ENCODE measurements around the gene RAB3GAP1.
"Not testable (repeated sequence)": the region's sequence is repeated elsewhere in the genome, so short reads cannot be mapped to it uniquely, and the experiment has no call there.

RAB3GAP1 gene

DNA sequence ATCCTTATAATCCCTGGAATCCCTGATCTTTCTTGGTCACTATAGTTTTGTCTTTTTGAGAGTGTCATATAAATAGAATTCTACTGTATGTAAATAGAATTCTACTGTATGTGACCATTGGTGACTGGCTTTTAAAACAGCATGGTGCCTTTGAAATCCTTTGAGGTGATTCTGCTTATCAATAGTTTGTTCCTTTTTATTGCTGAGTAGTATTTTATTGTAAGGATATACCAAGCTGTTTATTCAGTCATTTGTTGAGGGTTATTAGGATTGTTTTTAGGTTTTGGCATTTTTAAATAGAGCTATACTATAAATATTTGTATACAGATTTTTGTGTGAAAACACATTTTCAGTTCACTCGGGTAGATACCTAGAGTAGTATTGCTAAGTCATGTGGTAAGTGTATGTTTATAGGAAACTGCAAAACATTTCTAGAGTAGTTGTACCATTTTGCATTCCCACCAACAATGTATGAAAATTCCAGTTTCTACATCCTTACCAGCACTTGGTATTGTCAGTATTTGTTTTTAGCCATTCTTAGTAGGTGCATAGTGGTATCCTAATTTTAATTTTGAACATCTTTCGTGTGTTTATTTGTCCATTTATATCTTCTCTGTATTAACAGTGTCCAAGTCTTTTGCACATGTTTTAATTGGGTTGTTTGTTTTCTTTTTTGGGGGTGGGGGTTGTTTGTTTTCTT, 45.6 kb downstream of the RAB3GAP1 start:
- H3K79me2 ChIP-seq (ENCODE audit: insufficient read depth, low read depth): no peaks in the 10 kb centered on the region
- TF ChIP-seq, protein P1, sequence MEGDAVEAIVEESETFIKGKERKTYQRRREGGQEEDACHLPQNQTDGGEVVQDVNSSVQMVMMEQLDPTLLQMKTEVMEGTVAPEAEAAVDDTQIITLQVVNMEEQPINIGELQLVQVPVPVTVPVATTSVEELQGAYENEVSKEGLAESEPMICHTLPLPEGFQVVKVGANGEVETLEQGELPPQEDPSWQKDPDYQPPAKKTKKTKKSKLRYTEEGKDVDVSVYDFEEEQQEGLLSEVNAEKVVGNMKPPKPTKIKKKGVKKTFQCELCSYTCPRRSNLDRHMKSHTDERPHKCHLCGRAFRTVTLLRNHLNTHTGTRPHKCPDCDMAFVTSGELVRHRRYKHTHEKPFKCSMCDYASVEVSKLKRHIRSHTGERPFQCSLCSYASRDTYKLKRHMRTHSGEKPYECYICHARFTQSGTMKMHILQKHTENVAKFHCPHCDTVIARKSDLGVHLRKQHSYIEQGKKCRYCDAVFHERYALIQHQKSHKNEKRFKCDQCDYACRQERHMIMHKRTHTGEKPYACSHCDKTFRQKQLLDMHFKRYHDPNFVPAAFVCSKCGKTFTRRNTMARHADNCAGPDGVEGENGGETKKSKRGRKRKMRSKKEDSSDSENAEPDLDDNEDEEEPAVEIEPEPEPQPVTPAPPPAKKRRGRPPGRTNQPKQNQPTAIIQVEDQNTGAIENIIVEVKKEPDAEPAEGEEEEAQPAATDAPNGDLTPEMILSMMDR (conservative IDR thresholded peaks at IDR 0.05; ENCODE audit: low read depth, low read length): no peak
- H2AFZ ChIP-seq (ENCODE audit: low read depth): no peak overlapping the region
- H3K4me2 ChIP-seq: no peak overlapping the region
- H3K4me1 ChIP-seq (ENCODE audit: low read depth, poor library complexity, severe bottlenecking): peaks cover 14% of the 10 kb centered on the region
- no peaks in the 10 kb centered on the region for H3K27me3 ChIP-seq (ENCODE audit: insufficient read depth, low read depth)
- no peak overlapping the region for H3K4me3 ChIP-seq (IDR thresholded peaks at IDR 0.05; ENCODE audit: insufficient read depth, low read depth, low read length)
- H3K36me3 ChIP-seq (ENCODE audit: insufficient read depth): no peaks in the 10 kb centered on the region
- H4K20me1 ChIP-seq (ENCODE audit: insufficient read depth): no peaks in the 10 kb centered on the region
- H3K9ac ChIP-seq: no peak overlapping the region
- no peak overlapping the region for H3K27ac ChIP-seq

DNA sequence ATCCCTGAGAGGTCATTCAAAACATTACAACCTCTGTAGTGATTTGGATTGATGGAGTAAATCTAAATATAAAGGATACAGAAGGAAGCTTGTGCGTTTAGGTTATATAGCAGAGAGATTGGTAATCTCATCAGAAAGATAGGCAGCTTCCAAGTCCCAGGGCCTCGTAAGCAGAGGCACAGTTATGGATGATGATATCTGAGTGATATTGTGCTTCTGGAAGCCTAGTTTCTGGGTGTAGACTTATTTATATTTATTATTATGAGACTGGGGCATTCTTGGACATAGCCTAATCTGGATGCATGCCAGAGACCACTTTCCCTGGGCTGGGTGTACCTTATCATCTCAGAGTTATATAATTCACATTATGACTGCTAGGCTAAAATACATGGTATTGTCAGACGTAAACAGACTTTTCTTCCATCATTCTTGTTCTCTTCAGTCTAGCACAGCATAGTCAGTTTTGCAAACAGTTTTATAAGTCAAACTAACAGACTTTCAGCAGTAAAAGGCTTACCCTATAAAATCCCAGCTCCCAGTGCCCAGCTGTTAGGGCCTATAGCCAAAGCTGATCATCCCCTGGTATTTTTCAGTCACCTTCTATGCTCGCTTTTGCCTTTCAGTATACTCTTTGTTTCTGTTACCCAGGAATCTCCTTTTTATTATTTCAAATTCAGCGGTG, 47.9 kb downstream of the RAB3GAP1 start:
- H3K9ac ChIP-seq: no peak overlapping the region
- H4K20me1 ChIP-seq (ENCODE audit: insufficient read depth): no peaks in the 10 kb centered on the region
- no peak overlapping the region for H2AFZ ChIP-seq (ENCODE audit: low read depth)
- H3K36me3 ChIP-seq (ENCODE audit: insufficient read depth): no peaks in the 10 kb centered on the region
- H3K27me3 ChIP-seq (ENCODE audit: insufficient read depth, low read depth): no peaks in the 10 kb centered on the region
- H3K27ac ChIP-seq: no peak overlapping the region
- no peaks in the 10 kb centered on the region for H3K79me2 ChIP-seq (ENCODE audit: insufficient read depth, low read depth)
- peaks cover 12% of the 10 kb centered on the region for H3K4me1 ChIP-seq (ENCODE audit: low read depth, poor library complexity, severe bottlenecking)
- H3K4me2 ChIP-seq: no peak overlapping the region
- no peak overlapping the region for H3K4me3 ChIP-seq (IDR thresholded peaks at IDR 0.05; ENCODE audit: insufficient read depth, low read depth, low read length)
- TF ChIP-seq, protein P1 (conservative IDR thresholded peaks at IDR 0.05; ENCODE audit: low read depth, low read length): no peak

DNA sequence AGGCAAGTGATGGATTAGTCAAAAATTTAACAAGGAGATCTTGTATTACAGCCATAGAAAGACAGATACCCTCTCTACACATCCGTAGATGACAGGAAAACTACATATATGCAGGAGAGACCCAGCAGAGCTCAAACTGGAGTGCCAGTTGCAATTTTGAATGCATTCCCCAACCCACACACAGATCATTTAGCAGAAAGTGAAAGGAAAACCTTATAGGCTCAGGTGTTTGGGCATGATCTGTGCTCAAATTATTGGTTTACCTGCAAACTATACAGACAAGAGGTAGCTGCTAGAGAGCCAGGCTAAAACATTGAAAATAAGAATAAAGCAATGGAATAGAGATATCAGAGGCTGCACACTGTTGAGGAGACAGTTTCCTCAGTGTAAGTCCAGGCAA, 51.8 kb downstream of the RAB3GAP1 start:
- no peak overlapping the region for H3K9ac ChIP-seq
- H2AFZ ChIP-seq (ENCODE audit: low read depth): no peak overlapping the region
- no peaks in the 10 kb centered on the region for H3K79me2 ChIP-seq (ENCODE audit: insufficient read depth, low read depth)
- no peak overlapping the region for H3K4me2 ChIP-seq
- H3K4me3 ChIP-seq (IDR thresholded peaks at IDR 0.05; ENCODE audit: insufficient read depth, low read depth, low read length): no peak overlapping the region
- TF ChIP-seq, protein P1 (conservative IDR thresholded peaks at IDR 0.05; ENCODE audit: low read depth, low read length): no peak
- H3K4me1 ChIP-seq (ENCODE audit: low read depth, poor library complexity, severe bottlenecking): no peaks in the 10 kb centered on the region
- no peaks in the 10 kb centered on the region for H3K27me3 ChIP-seq (ENCODE audit: insufficient read depth, low read depth)
- H3K27ac ChIP-seq: no peak overlapping the region
- no peaks in the 10 kb centered on the region for H3K36me3 ChIP-seq (ENCODE audit: insufficient read depth)
- no peaks in the 10 kb centered on the region for H4K20me1 ChIP-seq (ENCODE audit: insufficient read depth)

DNA sequence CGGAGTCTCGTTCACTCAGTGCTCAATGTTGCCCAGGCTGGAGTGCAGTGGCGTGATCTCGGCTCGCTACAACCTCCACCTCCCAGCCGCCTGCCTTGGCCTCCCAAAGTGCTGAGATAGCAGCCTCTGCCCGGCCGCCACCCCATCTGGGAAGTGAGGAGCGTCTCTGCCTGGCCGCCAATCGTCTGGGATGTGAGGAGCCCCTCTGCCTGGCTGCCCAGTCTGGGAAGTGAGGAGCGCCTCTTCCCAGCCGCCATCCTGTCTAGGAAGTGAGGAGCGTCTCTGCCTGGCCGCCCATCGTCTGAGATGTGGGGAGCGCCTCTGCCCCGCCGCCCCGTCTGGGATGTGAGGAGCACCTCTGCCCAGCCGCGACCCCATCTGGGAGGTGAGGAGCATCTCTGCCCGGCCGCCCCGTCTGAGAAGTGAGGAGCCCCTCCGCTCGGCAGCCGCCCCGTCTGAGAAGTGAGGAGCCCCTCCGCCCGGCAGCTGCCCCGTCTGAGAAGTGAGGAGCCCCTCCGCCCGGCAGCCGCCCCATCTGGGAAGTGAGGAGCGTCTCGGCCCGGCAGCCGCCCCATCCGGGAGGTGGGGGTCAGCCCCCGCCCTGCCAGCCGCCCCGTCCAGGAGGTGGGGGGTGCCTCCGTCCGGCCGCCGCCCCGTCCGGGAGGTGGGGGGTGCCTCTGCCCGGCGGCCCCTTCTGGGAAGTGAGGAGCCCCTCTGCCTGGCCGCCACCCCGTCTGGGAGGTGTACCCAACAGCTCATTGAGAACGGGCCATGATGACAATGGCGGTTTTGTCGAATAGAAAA, 53.6 kb downstream of the RAB3GAP1 start:
- not testable (repeated sequence) for H2AFZ ChIP-seq (ENCODE audit: low read depth); H3K4me3 ChIP-seq (IDR thresholded peaks at IDR 0.05; ENCODE audit: insufficient read depth, low read depth, low read length); H3K27ac ChIP-seq; H3K27me3 ChIP-seq (ENCODE audit: insufficient read depth, low read depth); H3K9ac ChIP-seq; H4K20me1 ChIP-seq (ENCODE audit: insufficient read depth); H3K4me1 ChIP-seq (ENCODE audit: low read depth, poor library complexity, severe bottlenecking); H3K4me2 ChIP-seq; H3K79me2 ChIP-seq (ENCODE audit: insufficient read depth, low read depth); H3K36me3 ChIP-seq (ENCODE audit: insufficient read depth)
